Ovary (tissue), 3 donors: ENCODE results near the gene TNFRSF1B.

Source experiments
- POLR2A ChIP-seq: fragments of 450-650 bp; IDR thresholded peaks from one replicate; pipeline ENCODE4 v1.6.1; 2017; ENCODE audit warnings: antibody characterized with exemption, mild to moderate bottlenecking, moderate library complexity
- TF ChIP-seq, protein P1 (sequence below), 3 donors: fragments of 450-650 bp in 2 of 3; fragments of 200-600 bp in 1 of 3; IDR thresholded peaks; one replicate each; pipeline versions ENCODE4 v1.5.1 to v1.8.0; 2016 to 2022; ENCODE audit warnings: antibody characterized with exemption in 3 of 3, mild to moderate bottlenecking in 1 of 3
- donor health status: DM: no; HTN: no; CAD: no.

DNA sequence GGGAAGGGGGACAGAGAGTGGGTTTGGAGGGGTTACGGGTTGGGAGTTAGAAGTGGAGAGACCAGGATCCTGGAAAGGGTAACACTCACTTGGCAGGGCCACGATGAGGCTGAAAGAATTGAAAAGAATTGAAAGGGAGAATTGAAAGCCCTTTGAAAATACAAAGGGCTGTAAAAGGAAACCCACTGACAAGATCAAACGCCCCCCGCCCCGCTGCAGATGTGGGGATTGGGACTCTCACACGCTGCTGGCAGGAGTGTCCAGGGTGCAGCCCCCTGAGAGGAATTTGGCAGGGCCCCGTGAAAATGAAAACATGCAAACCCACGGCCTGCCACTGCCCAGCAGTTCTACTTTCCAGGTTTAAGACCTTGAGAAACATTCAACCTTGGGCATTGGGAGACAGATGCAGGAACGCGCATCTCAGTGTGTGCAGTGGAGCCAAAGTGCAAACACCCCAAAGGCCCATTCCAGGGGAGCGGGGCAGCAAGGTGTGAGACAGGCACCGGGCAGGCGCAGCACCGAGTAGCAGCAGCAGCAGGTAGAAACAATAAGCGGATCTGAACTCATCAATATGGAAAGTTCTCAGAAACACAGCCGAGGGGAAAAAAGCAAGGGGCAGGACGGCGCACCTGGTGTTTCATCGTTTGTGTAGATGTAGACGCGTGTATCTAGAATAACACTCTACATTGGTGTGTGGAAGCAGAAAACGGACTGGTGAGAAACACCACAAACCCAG is 8.3 kb upstream of the TNFRSF1B start:
- no peak for TF ChIP-seq POLR2A
- TF ChIP-seq, protein P1, sequence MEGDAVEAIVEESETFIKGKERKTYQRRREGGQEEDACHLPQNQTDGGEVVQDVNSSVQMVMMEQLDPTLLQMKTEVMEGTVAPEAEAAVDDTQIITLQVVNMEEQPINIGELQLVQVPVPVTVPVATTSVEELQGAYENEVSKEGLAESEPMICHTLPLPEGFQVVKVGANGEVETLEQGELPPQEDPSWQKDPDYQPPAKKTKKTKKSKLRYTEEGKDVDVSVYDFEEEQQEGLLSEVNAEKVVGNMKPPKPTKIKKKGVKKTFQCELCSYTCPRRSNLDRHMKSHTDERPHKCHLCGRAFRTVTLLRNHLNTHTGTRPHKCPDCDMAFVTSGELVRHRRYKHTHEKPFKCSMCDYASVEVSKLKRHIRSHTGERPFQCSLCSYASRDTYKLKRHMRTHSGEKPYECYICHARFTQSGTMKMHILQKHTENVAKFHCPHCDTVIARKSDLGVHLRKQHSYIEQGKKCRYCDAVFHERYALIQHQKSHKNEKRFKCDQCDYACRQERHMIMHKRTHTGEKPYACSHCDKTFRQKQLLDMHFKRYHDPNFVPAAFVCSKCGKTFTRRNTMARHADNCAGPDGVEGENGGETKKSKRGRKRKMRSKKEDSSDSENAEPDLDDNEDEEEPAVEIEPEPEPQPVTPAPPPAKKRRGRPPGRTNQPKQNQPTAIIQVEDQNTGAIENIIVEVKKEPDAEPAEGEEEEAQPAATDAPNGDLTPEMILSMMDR (IDR thresholded peaks at IDR 0.05), result no peak
